GM20431 (cell line): ENCODE data around the gene MON2.

Experiments used
- in situ Hi-C: fragments of 300-500 bp; cut with MseI, MboI; formaldehyde crosslinking; loops from one replicate; pipeline ENCODE4 v1.15.0; 2020; ENCODE audit warnings: low sequenced_read_pairs; ENCODE audit not compliant: unreplicated experiment

The MON2 gene

DNA sequence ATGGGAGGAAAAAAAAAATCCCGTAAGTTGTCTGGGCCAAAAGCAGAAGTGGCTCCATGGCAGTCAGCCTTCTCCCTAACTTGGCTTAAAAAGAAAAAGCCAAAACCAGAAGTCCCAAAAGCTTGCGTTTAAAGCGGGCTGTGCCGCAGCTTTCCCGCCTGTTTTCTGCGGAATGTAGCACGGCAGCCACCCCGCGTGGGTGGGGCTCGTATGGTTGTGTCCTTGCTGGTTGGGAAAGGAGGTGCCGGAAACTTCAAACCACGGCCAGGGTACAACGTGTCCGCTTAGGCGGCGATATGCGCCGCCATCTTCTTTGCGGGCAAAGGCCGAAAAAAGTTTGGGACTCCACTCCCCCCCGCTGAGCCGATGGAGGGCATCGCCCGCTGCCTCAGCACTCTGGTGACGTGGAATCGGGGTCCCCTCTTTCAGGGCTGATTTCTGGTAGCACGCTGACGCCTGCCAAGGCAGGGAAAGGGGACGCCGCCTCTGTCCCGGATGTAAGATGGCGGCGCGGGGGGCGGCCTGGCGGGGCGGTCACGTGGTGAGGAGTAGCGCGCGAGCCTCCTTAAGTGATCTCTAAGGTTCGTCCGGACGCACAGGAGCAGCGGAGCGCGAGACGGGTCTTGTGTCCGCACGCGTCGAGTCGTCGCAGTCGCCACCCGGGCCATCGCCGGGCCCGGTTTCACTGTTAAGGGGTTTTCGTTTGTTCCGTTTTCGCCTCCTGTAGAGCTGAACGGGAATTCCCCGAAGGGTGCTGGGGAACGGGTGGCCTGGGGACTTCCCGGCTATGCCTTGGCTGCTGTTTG, 135.8 kb downstream of the MON2 start:
- in situ Hi-C loops = no loop called here

DNA sequence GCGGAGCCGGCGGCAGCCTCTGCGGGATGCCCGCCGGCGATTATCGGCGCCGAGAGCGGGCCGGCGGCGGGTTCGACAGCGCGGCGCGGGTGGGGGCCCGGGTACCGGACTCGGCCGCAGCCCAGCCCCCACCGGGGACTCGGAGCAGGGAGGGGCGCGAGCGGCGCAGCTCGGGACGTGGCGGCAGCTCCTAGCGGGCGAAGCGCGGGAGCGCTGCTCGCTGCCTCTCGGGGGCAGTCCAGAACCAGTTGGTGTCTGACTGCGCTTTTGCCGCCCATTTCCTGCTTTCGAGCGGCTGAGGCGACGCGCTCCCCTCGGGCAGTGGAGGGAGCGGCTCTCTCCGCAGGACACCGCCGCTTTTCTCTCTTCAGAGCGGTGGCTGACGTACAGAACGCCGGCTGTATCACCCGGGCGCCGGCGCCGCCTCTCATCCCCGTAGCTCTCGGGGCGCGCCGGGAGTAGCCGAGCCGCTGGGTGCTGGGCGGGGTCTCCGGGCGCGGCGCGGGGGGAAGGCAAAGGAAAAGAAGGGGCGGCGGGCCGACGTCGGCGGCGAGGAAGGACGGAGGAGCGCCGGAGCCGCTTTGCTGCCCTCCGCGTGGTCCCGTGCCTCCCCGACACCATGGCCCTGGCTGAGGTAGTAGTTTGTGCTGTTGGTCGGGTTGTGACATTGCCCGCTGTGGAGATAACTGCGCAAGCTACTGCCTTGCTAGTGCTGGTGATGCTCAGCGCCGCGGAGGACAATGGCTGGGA, 136.6 kb downstream of the MON2 start:
- in situ Hi-C loops = no loop called here

DNA sequence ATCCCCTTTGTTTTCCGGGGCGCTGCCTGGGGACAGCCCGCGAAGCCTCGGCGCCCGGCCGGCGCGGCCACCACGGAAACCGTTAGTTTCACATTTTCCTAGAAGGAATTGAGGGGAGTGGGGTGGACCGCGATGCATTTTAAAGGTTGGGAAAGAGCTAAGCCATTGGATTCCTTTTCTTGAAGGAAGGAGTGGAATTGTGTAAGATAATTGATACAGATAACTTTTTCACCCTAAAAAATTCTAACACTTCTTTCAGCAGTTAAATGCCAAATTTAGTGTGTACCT, 137.1 kb downstream of the MON2 start:
- in situ Hi-C loops = no loop called here

DNA sequence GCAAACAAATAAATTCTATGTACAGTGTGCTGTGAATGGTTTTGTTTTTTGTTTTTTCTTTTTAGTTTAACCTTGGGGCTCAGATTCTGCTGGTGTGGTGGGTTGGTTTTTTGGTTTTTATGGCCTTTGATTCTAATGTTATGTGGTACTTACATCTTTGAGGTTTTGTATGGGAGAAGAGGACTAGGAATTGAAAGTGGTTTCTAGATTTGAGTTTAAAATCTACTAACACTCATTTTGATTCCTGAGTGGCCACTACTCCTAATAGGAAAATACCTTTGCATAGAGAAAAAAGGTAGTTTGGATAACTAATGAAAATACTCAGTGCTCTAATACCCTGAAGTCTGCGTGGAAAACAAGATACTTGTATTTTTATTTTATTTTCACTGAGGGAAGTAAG, 137.7 kb downstream of the MON2 start:
- in situ Hi-C loops = no loop called here

DNA sequence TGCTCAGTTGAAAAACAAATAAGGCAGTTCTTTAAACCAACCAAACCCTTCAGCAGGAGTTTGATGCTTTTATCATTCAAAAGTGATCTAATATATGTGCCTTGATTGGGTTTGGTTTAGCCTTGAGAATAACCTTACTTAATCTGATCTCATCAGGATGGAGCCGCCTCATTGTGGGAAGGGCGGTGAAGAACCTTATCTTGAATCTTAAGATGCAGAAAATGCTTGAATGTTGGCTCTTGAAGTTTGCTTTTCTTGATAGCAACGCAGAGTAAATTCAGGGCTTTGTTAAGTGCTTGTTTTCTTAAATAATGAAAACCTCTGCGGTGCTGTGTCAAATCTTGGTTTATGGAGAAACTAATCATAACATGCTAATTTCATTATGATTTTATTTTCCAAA, 138.2 kb downstream of the MON2 start:
- in situ Hi-C loops = no loop called here

DNA sequence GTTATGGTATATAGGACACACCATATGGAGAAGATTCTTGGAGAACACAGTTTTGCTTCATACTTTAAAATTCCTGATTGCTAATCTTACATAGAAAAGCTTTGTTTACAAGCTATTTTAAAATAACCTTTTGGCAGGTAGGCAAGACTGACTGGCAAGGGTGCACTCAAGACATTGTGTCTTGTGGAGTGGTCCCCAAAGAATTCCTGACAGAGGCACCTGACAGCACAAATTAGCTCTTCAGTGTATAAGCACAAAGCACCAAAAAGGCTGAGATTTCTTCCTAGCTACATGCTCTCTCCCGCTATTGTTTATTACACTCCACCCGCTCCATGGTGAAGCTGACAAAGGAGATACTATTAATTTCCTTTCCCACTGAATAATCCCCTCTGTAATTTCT, 139.4 kb downstream of the MON2 start:
- in situ Hi-C loops = no loop called here

DNA sequence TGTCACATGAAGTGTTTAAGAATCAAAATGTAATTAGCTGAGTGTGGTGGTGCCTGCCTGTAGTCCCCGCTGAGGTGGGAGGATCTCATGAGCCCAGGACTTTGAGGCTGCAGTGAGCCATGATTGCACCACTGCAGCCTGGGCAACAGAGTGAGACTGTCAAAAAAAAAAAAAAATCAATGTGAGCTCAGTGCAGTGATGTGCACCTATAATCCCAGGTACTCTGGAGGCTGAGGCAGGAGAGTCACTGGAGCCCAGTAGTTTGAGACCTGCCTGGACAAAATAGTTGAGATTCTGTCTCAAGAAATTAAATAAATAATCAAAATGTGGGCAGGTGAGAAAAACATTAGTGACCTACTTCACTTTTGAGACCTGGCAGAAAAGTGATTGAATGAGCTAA, 140.0 kb downstream of the MON2 start:
- in situ Hi-C loops = no loop called here

DNA sequence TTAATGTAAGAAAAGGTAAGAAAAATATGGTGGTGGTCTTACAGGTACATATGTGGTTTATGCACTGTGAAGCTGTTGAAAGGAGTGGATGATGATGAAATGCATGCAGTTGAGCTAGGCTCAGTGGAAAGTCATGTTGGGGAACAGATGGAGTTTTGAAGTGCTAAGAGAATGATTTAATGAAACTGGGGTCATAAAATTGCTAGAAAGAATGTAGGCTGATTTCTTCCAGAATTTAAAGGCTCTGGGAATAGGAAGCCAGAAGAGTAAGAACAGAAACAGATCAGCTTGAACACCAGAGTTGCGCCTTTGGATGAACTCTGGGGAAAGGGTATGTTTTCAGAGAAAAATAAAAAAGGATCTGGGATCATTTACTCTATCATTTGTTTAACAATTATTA, 146.5 kb downstream of the MON2 start:
- in situ Hi-C loops = no loop called here

DNA sequence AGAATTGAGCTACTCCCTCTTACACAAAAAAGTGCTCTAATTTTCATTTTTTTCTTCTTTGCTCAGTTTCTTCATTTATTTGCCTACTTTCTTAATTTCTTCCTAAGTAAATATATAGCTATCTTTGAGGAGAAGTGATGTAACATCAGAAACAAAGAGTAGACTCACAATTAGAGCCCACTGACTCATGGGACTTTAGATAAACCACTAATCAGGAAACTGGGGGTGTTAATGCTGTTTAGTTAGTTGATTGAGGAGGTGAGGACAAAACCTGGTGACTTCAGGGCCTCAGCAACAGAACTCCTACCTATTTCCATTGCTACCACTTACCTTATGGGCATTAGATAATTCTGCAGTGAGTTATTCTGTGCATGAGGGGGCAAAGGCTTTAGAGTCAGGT, 151.7 kb downstream of the MON2 start:
- in situ Hi-C loops = no loop called here

DNA sequence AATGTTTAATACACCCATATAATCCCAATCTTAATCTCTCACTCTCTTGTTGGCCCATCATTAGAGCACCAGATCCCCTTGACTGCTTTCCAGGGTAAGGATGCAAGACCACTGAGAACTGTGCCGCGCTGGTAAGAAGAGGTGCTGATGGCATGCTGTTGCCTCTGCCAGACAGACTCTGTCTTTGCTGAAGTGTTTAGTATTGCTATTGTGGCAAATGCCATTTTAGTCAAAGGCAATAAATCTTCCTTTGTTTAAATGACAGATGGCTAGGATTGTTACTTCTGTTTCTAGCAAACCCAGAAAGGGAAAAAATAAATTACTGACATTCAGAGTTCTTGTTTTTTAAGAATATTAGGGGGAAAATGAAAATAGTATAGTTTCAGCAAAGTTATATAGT, 152.3 kb downstream of the MON2 start:
- in situ Hi-C loops = no loop called here

DNA sequence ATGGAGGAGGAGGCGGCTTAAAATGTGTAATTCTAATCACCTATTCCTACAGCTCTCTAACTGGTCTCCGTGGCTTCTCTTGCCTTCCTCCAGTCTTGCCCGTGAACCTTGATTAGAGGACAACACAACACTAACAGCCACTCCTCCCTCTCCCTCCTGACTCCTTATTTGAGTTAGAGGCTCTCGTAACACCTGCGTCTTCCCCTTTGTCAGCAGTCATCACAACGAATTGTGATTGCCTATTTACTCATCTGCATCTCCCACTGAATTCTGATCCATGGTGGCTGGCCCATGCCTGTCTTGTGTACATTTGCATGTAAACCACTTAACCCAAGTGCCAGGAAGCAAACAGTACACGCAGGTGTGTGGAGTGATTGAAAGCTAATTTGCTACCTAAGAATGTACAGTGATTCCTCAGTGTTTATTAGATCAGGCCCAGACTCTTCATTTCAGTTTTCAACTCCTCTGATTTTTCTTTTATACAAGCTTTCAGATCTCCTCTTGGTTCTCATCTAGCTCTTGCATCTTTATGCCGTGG, 154.5 kb downstream of the MON2 start:
- in situ Hi-C loops = no loop called here

DNA sequence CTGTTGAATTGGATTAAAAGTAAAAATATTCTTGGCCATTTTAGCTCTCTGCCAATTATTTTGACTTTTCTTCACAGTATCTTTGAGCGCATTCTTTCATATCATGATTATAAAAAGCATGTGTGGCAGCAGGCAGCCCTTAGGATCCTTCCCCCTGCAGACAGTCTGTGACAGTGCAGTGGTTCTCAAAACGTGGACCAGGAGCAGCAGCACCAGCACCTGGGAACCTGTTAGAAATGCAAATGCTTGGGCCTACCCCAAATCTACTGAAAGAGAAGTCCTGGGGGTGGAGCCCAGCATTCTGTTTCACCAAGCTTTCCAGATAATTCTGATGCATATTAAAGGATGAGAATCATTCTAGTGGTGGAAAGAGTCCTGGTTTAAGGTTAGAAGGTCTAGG, 155.6 kb downstream of the MON2 start:
- in situ Hi-C loops = no loop called here

DNA sequence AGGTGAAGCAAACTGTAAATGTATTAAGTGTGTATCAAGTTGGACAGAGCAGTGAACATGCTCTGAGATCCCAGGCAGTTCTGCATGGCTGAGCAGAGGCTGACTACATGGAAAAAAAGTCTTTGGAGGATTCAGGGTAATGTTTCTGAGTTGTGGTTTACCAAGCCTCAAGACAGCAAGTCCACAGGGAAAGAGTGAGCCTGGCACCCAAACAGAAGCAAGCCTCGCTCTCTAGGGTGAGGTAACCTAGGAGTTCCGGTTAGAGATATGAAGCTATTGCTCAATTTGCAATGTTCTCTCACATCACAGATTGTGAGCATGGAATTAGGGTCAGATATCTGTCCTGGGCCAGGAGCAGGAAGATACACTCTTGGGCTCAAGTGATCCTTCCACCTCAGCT, 158.6 kb downstream of the MON2 start:
- in situ Hi-C loops = no loop called here

DNA sequence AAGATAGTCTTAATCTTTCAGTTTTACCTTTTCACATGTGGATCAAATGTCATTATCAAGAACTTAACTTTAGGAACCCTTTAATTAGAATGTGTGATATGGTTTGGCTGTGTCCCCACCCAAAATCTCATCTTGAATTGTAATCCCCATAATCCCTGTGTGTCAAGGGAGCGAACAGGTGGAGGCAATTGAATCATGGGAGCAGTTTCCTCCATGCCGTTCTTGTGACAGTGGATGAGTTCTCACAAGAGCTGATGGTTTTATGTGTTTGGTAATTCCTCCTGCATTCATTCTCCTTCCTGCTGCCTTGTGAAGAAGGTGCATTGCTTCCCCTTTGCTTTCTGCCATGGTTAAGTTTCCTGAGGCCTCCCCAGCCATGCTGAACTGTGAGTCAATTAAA, 160.6 kb downstream of the MON2 start:
- in situ Hi-C loops = no loop called here

DNA sequence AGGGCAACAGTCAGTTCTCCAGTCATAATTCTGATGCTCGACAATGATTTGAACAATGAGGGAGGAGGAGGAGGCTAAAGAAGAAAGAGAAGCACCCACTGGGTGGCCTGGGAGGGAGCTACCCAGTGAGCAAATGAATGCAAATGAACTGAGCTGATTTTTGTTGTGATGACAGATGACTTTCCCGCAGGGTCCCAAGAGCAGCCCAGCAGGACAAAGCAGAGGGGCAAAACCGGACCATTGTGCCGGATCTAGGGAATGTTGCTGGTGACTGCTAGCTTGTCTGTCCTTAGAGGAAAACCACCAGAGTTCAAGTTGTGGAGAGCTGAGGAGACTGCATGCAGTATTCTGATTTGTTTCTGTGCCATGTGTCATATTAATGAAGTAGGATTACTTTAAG, 162.8 kb downstream of the MON2 start:
- in situ Hi-C loops = no loop called here

DNA sequence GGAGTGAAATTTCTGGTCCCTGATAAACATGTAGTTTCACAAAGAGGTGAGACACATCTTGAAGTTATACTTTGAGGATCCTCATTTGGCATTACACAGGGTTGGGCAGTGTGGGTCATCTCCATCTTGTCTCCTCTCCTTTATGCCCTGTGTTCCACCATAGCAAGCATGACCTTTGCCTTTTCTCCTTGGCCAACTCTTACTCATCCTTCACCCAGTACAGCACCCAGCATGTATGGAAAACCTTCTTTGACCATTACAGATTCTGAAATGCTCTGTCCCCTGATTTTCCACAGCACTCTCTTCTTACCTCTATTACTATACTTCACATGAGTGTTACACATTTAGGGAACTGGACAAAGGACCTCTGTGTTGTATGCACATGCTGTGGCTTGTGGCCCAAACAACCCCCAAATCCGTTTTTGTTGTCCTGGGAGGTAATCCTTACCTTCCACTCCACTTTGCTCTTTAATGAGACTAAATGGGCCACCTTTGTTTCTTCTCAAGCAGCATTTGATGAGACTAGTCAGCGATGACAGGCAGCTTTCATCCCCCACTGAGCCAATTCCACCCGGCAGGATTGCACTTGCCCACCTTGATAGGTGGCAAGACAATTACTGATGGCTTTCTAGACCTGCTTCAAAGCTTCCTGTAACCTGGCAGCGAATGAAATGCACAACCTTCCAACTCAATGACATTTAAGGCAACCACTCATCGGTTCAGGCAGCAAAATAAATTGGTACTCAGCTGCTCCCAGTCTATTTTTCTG, 163.5 kb downstream of the MON2 start:
- in situ Hi-C loops = no loop called here

DNA sequence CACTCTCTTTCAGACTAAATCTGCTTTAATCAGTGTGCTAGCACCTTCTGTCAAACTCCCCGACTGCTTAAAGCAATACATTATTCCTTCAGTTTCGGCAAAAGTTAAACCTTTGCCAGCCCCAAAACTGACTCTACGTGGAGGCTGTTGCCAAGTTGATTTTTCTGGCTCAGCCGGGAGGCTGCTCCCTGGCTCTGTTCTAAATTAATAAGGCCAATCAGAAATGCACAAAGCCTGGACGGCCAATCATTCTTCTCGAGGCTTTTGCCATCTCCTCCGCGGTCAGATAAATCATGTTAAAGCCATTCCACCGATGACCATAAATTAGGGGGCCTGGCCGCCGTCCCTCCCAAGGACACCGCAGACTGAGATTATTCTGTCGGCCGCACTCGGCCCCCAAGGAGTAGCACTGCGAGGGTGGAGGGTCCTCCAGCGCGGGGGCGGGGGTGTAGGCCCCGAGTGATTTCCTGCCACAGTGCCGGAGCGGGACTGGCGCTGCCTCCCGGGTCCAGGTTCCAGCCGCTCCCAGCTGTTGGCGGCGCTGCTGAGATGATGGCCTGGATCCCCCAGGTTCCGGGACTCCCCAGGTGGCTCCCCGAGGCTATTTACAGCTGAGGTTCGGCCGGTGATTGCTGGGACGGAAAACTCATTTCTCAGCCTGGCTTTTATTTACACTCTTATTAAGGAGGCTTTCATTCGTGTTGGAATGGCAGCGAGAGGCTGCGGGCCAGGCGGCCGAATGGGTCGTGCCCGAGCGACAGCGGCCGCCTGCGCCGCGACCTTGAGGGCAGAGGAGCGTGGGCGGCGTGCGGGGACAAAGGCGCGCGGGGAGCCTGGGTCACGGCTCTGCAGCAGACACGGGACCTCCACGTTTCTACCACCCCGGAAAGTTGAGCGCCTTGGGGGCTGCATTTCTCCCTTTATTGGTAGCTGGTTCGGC, 165.1 kb downstream of the MON2 start:
- in situ Hi-C loops = no loop called here

DNA sequence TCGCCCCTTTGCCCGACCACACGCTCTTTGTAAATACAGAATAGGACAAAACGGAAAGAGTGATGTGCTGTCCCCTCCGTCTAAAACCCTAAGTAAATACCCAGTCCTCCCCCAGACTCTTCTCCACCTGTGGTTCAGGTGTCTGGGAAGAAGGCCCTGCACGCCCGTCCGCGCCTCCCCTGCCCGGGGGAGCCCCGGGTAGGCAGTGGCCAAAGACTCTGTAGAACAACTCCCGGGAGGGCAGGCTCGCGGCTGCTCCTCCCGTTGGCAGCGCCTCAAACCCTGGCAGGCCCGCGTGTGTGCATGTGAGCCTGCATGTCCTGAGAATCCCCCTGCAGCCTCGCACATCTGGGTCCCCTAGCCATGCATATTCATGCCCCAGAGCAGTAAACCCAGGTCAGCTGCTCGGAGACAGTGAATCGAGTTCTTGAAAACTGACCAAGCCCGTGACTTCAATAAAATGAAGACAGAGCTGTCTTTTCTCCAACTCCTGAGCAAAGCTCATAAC, 165.8 kb downstream of the MON2 start:
- in situ Hi-C loops = no loop called here

DNA sequence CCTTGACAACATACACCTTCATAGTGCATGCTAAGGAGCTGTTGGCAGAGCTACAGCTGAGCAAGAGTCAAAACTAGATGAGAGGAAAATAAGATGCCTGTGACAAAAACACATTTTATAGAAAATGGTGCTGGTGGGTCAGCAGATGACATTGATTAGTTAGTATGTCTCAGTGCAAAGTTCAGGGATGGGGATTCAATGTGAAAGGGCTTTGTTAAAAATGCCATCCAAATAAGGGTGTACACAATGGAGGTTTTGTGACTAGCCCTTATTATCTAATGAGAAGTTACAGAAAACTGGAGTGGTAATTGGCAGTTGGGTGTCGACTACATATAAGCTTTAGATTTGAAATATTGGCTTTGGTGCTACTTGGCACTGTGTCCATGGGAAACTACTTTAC, 169.0 kb downstream of the MON2 start:
- in situ Hi-C loops = no loop called here

DNA sequence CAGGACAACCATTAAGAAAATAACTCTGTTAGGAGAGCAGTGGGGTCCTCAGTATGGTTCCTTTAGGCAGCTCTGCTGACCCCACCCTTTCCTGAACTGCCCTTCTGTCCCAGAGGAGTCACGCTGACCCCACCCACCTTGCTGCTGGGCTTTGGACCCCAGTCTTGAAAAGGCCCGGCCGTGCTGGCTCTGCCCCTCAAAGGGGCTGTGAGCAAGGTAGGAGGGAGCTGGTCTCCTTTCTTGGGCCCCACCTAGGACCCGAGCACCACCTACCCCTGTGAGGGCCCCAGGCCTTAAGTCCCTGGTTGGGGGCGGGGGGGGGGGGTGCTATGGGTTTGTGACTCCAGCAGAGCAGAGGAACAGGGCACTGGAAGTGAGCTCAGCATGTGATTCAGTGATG, 171.1 kb downstream of the MON2 start:
- in situ Hi-C loops = no loop called here
